Stimulated activated CD4-positive, alpha-beta T cell treated with anti-CD3 and anti-CD28 coated beads, Interleukin-12 subunit alpha, Interleukin-12 subunit beta, amount 100 ng/mL, for 24 hours (primary cell): Measurements from ENCODE around the gene SH3BP4.

Source experiments
- DNase-seq, 2 experiments: peaks; one replicate each; pipeline ENCODE4 v3.0.0-alpha.2; 2020; ENCODE audit warnings: low read depth in 2 of 2

SH3BP4 gene

GRCh38 chr2:234983011-234983726 lies 31.4 kb downstream of the SH3BP4 start:
- no peak for DNase-seq

DNA sequence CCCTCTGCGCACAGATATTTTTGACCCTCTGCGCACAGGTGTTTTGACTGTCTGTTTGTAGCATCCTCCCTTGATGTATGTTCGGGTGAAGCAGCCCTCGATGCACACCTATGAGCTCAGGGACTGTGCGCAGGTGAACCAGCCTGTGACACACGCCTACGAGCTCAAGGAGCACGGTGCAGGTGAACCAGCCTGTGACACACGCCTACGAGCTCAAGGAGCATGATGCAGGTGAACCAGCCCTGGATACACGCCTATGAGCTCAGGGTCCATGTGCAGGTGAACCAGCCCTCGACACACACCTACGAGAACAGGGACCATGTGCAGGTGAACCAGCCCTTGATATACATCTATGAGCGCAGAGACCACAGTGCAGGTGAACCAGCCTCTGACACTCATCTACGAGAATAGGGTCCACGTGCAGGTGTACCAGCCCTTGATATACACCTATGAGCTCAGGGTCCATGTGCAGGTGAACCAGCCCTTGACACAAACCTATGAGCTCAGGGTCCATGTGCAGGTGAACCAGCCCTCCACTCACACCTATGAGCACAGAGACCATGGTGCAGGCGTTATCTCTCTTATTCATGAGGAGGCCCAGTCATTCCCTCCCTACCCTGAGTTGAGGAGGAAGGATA lies 33.9 kb downstream of the SH3BP4 start:
- no peak for DNase-seq

- no peak for DNase-seq
Observed at GRCh38 chr2:234986390-234986789, 34.6 kb downstream of the SH3BP4 start.

GRCh38 chr2:234986876-234987720 lies 35.3 kb downstream of the SH3BP4 start:
- DNase-seq: no peak

- DNase-seq: no peak
Observed at GRCh38 chr2:234987754-234988153, 35.9 kb downstream of the SH3BP4 start.

- no peak for DNase-seq
Observed at GRCh38 chr2:234988491-234988890, 36.7 kb downstream of the SH3BP4 start.

GRCh38 chr2:234989183-234989701 lies 37.4 kb downstream of the SH3BP4 start:
- no peak for DNase-seq

DNA sequence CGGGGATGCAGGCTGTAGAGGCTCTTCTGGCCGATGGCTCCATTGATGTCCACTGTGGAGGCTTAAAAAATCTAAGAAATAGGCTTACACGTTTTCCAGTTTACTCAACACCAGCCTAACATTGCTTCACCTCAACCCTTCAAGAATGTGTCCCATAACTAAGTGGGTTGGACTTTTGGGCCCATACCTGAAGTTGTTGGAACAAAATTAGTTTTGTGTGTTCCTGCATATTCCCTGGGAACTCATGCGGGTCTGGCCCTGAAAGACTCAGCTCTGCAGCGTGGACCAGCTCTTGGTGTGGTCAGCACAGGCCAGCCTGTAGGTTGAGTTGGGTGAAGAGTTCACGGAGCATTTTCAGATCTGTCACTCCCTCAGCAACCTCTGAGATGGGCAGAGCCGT lies 38.5 kb downstream of the SH3BP4 start:
- no peak for DNase-seq

DNA sequence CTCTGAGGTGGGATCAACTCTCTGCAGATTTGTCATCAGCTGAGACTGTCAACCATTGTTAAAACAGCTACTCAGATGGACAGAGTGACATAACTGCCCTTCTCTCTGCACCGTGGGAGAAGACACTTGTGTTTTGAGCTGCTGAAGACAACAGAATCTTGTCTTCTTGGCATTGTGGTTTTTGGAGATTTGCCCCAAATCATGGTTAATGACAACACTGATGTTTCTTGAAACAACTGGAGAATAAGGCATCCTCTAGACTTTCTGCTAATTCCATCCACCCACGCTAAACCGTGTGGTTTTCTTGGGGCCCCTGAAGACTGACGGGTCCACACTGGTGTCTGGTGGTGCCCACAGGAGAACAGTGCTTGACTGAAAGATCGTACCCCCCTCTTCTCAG lies 39.5 kb downstream of the SH3BP4 start:
- DNase-seq: no peak

DNA sequence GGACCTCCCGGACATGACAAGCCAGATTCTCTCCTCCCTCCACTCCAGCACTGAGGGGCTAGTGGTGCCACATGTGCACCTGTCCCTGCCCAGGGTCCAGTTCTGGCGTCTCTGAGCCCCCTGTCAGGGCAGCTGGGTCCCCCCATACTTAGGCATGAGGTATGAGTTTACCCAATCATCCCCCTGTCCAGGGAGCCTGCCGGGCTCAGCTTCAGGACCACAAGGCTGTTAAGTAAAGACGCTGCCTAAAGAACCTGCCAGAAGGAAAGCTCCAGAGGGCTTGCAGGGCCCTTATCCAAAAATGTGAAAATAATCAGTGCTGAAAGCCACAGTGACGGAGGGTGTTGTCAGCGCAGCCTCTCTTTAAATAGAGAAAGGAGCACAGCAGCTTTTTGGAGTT lies 40.0 kb downstream of the SH3BP4 start:
- DNase-seq: no peak

DNA sequence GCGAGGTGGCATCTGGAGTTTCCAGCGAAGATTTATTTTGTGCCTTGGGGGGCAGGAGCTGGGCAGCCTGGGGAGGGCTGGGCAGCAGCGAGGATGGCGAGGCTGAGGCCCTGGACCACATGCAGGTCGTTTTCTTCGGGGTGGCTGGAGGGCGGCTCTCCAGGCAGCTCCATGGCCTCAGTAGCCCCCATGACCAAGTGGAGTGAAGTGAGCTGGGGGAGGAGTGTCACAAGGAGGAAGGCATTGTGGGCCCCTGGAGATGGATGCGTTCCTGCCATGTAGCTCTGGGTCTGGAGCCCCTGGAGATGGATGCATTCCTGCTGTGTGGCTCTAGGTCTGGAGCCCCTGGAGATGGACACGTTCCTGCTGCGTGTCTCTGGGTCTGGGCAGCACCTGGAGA lies 40.4 kb downstream of the SH3BP4 start:
- DNase-seq: no peak

DNA sequence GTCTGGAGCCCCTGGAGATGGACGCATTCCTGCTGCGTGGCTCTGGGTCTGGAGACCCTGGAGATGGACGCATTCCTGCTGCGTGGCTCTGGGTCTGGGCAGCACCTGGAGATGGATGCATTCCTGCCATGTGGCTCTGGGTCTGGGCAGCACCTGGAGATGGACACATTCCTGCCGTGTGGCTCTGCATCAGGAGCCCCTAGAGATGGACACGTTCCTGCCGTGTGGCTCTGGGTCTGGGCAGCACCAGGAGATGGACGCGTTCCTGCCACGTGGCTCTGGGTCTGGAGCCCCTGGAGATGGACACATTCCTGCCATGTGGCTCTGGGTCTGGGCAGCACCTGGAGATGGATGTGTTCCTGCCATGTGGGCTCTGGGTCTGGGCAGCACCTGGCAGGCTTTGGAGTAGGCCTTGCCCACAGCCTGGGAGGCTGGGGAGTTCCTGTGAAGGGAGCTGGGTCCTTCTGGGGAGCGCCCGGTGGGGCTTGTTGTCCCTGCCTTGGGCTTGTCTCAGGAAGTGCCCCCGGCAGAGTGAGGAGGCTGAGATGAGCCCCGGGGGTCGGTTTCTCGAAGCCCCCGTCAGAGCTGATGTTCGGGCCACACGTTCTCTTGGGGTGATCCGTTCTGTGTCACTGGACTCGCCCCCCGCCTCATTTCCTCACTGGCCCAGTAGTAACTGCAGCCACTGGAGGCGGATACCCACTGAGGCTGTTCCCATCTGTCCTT lies 41.0 kb downstream of the SH3BP4 start:
- DNase-seq: no peak

GRCh38 chr2:234993541-234993981 lies 41.7 kb downstream of the SH3BP4 start:
- no peak for DNase-seq

DNA sequence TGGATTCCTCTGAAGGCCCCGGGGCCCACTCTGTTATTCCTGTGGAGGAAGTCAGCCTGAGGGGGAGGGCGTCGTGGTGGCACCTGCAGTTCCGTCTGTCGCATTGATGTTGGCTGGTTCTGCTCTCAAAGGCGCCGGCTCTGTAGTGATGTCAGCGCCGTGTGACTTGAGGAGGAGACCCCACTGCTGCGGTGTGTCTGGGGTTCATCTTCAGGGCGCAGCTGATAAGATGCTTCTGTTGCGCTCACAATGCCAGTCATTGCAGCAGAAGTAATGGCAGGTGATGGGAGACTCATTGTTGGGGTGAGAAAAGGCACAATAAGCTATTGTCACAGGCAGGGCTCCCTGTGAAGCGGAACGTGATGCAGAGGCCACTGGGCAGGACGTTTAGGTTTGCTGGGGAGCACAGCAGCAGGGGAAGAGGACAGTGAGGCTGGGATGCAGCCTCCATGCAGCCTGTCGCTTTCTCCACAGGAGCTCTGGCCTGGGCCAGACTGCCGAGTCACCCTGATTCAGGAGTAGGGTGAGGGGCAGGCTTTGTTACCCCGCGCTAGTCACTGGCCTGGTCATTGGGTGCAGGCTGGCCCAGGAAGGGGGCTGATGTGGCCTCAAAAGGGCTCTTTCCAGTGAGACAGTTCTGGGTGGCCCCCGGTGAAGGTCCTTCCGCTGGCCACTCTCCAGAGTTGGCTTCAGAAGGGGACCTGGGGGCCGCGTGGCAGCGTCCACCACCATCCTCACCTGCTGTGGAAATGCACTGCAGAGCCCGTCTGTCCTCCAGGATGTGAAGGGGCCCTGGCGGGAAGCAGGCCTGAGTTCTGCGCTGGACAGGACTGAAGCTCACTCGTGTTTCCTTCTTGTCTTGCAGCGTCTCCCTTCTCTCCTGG lies 42.9 kb downstream of the SH3BP4 start:
- no peak for DNase-seq

DNA sequence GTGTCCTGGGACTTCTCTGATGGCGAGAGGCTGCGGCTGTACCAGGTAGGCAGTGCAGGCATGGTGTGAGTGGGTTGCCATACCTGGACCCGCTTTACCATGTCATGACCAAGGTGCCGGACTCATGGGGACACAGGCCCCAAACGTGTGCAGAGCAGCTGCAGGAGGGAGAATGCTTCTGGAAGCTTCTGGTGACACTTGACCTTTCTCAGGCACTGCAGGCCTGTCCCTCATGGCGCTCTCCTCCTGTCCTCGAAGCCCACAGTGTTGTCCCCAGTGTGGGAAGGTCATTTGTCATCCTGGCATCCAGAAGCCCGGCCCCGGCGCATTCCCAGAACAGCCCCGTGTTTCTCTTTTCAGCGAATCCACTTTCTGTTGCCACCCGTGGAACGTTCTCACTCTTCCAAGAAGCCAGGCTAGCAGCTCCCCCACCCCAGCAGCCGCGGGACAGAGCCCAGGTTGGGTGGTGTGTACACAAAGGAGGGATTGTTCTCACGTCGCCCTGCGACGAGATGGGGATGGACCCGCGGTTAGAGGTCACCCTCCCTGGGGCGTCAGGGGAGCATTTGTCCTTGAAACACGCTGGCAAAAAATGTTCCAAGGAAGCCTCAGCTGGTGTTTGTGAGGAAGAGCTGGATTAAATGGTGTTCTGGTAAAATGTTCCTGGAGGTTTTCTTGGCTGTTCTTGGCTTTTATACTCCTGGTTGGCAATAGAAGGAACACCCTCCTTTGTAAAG lies 43.7 kb downstream of the SH3BP4 start:
- no peak for DNase-seq

GRCh38 chr2:234996069-234996940 lies 44.5 kb downstream of the SH3BP4 start:
- DNase-seq: no peak

- no peak for DNase-seq
Observed at GRCh38 chr2:234996941-234997270, 45.1 kb downstream of the SH3BP4 start.

DNA sequence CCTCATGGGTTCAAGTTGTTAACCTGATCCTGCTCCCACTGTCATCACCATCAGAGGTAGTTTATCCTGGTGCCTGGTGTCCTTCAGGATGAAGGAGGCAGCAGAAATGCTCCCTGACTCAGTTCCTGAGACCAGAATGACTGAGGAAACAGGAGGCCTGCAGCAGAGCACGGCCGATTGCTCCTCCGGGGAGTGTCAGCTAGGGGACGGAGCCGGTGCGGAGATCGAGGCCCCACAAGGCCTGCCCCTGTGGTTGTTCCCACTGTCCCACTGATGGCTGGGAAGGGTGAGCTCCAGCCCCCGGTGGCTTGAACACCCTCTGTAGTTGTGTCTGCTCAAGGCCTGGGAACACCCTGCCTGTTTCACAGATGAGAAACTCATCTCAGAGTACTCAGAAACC lies 45.6 kb downstream of the SH3BP4 start:
- no peak for DNase-seq
